H7 (cell line): ENCODE data around the gene THSD4. TPM values are rescaled to one million over a fixed set of nuclear protein-coding genes. Genes with fewer than 3 reads are reported as not detected.

Experiments
- DNase-seq: peaks from one replicate; pipeline ENCODE4 v3.0.0; 2012
- H3K27me3 ChIP-seq: 2 replicates; pipeline ENCODE4 v1.6.0; 2011; ENCODE audit warnings: mild to moderate bottlenecking, low read length; ENCODE audit not compliant: control insufficient read depth, insufficient read depth
- H3K36me3 ChIP-seq: replicated peaks from 2 replicates; pipeline ENCODE4 v1.5.1; 2011; ENCODE audit warnings: low read length; ENCODE audit not compliant: control insufficient read depth, insufficient read depth
- H3K4me3 ChIP-seq: 2 replicates; pipeline ENCODE4 v1.5.1; 2011; ENCODE audit warnings: low read depth, mild to moderate bottlenecking, control low read depth, low read length, moderate library complexity; ENCODE audit not compliant: insufficient read depth
- total RNA-seq: library from RNA; depleted of rRNA; stranded (reverse); fragments of >200 nt; shearing (Covaris generic); gene quantifications from 2 replicates; pipeline ENCODE4 v1.2.3, GENCODE V29; 2014

THSD4 gene
- total RNA-seq, 1 experiment from 2014 or later, result 3.9 TPM

DNA sequence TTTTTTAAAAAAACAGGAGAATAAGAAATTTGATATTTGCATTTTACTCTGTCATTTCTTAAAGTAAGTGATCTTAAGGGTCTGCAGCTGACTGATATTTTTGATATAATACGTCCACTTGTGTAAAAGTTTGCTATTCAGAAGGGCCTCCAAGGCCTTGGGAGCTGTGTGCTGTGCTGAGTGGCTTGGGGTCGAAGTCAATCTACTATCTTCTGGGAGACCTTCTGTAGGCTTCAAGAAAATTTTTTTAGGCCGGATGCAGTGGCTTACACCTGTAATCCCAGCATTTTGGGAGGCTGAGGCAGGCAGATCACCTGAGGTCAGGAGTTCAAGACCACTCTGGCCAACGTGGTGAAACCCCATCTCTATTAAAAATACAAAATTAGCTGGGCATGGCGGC is 26.3 kb downstream of the THSD4 start:
- Histone ChIP-seq H3K36me3 (no peaks in the 10 kb centered on the region), H3K4me3 (no peak overlapping the region), H3K27me3 (no peaks in the 10 kb centered on the region)
- DNase-seq, result no peak

DNA sequence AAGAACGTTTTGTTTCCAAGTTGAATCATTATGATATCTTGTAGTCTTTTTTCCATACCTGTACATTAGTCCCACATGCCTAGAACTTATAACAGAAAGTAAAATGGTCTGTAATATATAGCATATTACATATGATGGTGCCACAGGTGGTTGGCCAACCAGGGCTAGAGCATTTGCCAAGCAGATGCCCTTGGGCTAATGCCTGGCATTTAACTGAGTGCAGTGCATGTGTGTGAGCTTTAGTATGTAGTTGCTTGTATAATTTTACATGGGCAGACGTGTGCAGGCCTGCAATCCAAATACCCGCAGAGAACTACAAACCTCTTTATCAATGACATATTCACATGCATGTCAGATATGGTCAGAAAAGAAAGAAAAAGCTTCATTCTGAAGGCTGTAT is 27.5 kb downstream of the THSD4 start:
- Histone ChIP-seq H3K36me3 (no peaks in the 10 kb centered on the region), H3K4me3 (no peak overlapping the region), H3K27me3 (no peaks in the 10 kb centered on the region)
- DNase-seq, result no peak

DNA sequence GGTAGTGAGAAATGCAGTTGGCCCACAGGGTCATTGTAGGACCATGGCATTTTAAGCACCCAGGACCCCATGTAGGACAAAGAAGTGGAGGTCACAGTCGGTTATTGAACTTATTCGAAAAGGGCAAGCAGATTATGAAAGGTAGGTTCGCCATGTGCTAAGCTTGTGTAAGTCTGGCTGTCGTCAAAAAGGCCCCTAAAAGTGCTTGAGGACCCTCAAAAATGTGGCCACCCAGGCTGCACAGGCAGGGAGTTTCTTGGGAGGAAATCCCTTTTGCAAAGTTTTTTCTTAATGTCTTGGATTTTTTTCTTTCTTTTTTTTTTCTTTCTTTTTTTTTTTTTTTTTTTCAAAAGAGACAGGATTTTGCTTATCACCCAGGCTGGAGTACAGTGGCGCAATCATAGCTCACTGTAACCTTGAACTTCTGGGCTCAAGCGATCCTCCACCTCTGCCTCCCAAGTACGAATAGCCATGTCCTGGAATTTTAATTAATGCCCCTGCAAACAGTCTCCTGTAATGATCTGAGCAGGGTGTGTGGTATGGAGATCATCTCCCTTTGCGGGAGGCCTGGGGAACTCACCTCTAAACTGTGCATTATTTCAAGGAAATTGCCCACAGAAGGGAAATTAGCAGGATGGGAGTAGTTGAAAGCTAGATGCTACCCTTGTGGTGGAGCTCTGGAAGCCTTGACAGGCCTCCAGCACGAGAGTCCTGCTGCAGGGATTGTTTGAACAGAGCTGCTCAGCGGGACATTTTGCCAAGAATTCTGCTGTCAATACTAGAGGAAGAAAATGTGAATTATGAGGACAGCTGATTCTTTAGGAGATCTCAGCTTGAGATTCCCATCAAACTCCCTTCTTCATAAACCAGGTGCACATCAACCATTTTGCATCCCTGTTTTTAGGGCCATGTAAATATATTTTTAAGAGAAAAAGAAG is 28.4 kb downstream of the THSD4 start:
- H3K4me3 ChIP-seq, result no peak overlapping the region
- H3K27me3 ChIP-seq, result no peaks in the 10 kb centered on the region
- DNase-seq, result no peak
- H3K36me3 ChIP-seq, result no peaks in the 10 kb centered on the region

DNA sequence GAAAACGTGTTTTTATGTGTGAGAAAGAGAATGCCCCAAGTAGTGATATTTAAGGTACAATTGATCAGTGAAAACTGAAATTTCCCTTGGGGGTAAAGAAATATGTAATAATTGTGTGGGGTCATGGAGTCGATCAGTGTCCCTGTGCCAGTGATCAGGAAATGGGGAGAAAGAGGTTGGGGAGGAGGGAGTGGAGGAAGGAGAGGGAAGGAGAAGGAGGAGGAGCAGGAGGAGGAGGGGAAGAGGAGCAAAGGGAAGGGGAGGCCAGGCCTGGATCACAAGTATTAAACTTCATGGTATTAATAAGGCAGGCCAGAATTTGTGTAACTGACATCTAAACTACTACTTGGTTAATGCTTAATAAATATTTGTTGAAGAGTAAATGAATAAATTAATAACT is 30.4 kb downstream of the THSD4 start:
- no peaks in the 10 kb centered on the region for H3K36me3 ChIP-seq
- no peaks in the 10 kb centered on the region for H3K27me3 ChIP-seq
- DNase-seq, result no peak
- H3K4me3 ChIP-seq, result no peak overlapping the region

DNA sequence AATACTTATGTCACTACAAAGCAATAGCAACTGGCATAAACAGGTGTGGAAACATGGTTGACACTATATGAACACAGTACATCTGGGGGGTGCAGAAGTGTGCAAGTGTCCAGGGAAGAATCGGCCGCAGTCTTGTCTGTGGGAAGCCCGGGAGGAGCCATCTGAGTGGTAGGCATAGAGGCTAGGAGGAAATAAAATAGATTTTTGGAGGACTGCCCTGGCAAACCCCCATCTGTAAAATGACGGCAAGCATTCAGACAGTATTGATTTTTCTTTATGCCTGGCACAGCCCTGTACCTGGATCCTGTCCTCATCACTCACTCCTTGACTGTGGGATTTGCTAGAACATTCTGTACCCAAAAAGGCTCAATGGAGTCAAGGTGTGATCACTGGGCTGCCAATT is 31.3 kb downstream of the THSD4 start:
- Histone ChIP-seq H3K36me3 (no peaks in the 10 kb centered on the region), H3K27me3 (no peaks in the 10 kb centered on the region), H3K4me3 (no peak overlapping the region)
- no peak for DNase-seq

DNA sequence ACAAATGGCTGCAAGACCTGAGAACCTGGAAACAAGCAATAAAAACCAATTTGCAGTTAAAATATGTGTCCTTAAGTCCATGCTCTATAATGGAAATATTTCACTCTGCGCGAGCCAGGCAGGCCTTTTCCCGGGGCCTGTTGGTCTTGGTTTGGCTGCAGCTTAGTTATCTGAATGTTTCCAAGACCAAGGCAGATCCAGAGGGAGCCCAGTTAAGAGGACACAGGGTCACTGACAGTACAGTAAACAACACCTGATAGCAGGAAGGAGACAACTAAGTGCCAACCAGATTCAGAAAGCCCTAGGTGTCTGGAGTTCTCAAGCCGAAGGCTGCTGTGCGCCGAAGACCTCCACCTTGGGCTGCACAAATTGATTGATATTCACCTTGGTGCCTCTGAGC is 32.8 kb downstream of the THSD4 start:
- H3K27me3 ChIP-seq, result no peaks in the 10 kb centered on the region; the same call in 1 of the 2 replicates
- no peaks in the 10 kb centered on the region for H3K36me3 ChIP-seq
- DNase-seq, result no peak
- no peak overlapping the region for H3K4me3 ChIP-seq

DNA sequence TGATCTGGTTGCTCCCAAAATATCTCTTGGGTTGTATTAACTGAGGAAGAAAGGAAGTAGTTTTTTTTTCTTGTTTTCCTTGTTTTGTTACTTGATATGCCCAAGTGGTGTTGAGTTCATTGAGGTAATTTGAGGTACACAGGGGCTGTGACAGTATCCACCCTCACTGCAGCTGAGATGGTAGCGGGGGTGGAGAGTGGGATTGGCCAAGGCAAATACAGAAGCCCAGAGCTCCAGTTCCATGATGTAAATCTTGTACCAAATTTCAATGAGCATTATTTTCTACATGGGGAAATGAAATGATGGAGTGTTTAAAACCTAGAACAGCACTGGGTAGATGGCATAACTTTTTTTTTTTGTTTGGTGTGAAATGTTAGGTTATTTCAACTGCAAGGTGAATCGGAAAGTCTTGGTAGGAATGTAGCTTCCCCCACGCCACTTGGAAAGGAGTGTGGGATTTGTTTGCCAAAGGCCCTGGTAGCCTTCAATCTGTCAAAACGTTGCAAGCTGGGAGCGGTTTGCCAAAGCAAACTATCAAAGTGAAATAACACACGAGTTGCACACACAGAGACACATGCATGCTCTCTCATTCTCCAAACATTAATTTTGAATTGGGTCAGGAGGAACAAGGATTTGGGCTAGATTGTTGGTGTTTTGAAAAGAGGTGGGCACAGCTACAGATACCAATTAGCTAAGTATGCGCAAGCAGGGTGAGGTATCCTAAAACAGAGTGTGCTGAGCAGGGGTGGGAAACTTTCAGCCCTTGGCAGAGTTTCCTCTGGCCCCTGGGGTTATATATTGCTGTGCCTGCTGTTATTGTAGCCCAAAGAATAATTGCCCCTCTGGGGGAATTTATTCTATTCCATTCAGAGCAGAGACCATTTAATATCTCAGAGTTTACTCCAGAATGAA is 34.6 kb downstream of the THSD4 start:
- Histone ChIP-seq H3K4me3 (no peak overlapping the region), H3K36me3 (no peaks in the 10 kb centered on the region), H3K27me3 (no peaks in the 10 kb centered on the region; the same call in 1 of the 2 replicates)
- no peak for DNase-seq

DNA sequence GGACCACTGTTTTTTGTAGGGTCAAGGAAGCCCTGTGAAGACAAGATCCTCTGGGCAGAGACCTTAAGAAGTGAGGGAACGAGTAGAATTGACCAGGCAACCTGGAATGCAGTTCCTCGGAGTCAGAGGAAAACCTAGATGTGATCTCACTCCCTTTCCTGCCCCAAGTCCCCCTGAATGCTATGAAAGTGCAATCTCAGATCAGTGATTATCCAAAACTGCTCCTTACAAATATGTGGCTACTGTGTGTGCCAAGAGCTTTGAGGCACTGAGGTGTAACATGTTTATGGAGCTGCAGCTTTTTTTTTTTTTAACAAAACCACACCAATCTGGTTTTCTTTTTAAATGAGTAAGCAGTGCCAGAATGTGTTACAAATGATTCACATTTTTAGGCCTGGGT is 35.8 kb downstream of the THSD4 start:
- Histone ChIP-seq H3K4me3 (no peak overlapping the region), H3K27me3 (no peaks in the 10 kb centered on the region; the same call in 1 of the 2 replicates), H3K36me3 (no peaks in the 10 kb centered on the region)
- no peak for DNase-seq

DNA sequence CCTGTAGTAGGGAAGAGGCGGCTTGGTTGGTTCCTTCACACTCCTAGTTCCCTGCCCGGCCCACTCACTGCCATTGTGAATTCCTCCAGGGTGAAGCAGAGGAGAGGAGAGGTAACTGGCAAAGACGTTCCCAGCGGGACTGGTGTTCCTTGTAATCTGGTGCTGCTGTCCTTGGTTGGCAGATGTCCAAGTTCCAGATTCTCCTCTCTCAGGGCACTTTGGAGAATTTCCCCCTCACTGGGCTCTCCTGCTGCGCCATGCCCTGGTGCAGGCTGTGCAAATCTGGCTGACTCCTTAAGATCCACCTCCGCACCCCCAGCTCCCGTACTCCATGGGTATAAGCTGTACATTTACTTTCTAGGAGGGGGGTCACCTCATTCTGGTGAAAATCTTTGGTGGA is 37.3 kb downstream of the THSD4 start:
- no peak for DNase-seq
- Histone ChIP-seq H3K27me3 (no peaks in the 10 kb centered on the region; the same call in 1 of the 2 replicates), H3K36me3 (no peaks in the 10 kb centered on the region), H3K4me3 (no peak overlapping the region)

DNA sequence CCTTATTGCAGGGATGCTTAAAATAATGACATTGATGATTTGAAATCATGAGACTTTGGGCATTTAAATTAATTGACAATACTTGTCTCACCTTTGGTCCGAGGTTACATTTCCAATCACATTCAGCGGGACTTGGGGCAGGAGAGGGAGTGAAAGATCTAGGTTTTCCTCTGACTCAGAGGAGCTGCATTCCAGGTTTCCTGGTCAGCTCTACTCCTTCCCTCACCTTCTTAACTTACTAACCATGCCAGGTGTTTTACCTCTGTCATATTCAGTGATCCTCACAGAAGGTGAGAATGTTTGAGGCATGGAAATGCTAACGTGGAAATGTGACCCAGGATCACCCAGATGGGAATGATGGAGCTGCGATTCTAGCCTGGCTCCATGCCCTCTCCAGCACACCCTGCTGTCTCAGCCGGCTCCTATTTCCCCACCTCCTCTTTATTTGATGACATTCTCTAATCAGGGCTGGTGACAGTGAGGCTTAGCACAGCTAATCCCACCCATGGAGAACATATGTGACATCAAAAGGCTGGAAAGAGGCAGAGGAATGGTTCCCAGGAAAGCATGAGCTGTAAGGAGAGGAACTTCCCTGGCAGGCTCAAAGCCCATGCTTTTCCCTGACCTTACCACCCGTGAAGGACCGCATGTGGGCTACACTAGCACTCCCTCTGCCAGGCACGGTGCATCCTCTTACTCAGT is 38.7 kb downstream of the THSD4 start:
- Histone ChIP-seq H3K27me3 (no peaks in the 10 kb centered on the region; the same call in 1 of the 2 replicates), H3K4me3 (no peak overlapping the region), H3K36me3 (no peaks in the 10 kb centered on the region)
- DNase-seq, result no peak

DNA sequence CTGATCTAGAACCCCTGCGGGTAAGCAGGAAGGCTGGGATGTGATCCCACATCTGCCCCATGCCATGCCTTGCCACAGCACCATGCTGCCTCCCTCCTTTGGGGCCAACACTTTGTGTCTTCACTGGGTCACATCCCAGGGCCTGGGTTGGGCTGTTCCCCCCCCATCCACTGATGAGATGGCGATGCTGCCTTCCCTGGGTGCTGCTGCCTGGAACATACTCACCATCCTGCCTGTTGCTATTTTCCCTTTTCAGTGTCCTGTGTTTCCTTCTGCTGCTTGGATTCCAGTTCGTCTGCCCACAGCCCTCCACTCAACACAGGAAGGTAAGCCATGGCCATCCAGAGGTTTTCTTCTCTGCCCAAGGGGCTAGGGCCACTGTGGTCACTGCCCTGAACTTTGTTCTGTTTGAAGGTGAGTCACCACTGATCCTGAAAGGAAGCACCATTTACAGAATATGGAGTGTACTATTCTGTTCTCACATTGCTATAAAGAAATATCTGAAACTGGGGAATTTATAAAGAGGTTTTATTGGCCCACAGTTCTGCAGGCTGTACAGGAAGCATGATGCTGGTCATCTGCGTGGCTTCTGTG is 39.4 kb downstream of the THSD4 start:
- Histone ChIP-seq H3K36me3 (no peaks in the 10 kb centered on the region), H3K4me3 (no peak overlapping the region), H3K27me3 (no peaks in the 10 kb centered on the region; the same call in 1 of the 2 replicates)
- no peak for DNase-seq

DNA sequence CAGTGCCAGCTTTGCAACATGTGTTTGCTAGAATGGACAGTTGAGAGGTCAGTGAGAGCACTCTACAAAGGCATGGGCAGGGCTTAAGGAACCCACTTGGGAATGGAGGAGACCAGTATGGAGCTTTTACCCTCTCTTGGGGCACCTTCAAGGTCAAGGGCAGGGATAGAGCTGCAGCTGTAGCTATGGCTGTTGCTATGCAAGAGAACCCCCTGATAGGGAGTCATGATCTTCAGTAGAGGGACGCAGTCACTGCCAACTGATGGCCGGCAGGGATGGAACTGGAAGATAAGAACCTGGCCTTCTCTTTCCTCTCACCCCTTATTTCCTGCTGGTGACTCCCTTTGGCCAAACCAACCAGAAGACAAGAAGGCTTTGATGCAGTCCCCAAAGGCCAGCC is 40.3 kb downstream of the THSD4 start:
- H3K4me3 ChIP-seq, result no peak overlapping the region
- DNase-seq, result no peak
- H3K36me3 ChIP-seq, result no peaks in the 10 kb centered on the region

DNA sequence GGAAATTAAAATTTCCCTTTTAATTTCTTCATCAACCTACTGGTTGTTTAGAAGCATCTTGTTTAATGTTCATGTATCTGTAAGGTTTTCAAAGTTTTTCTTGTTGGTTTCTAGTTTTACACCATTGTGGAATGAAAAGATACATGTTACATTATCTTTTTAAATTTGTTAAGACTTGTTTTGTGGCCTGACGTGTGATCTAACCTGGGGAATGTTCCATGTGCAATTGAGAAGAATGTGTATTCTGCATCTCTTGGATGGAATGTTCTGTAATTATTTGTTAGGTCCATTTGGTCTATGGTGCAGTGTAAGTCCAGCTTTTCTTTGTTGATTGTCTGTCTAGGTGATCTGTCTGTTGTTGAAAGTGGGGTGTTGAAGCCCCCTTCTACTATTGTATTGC is 45.7 kb downstream of the THSD4 start:
- no peaks in the 10 kb centered on the region for H3K36me3 ChIP-seq
- DNase-seq, result no peak
- H3K27me3 ChIP-seq, result no peaks in the 10 kb centered on the region
- H3K4me3 ChIP-seq, result no peak overlapping the region

More for the DNA sequence above, 40.3 kb downstream of the THSD4 start:
- no peaks in the 10 kb centered on the region; the same call in 1 of the 2 replicates for H3K27me3 ChIP-seq

DNA sequence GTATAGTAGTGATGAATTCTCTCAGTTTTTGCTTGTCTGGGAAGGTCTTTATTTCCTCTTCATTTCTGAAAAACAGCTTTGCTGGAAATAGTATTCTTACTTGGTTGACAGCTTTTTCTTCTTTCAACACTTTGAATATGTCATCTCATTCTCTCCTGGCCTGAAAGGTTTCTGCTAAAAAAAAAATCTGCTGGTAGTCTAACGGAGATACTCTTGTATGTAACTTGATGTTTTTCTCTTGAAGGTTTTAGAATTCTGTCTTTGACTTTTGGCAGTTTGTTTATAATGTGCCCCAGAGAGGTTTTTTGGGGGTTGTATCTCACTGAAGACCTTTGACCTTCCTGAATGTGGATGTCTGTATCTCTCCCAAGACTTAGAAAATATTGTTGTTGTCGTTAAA is 47.0 kb downstream of the THSD4 start:
- Histone ChIP-seq H3K27me3 (no peaks in the 10 kb centered on the region), H3K4me3 (no peak overlapping the region), H3K36me3 (no peaks in the 10 kb centered on the region)
- DNase-seq, result no peak
